Mesodermal cell (in vitro differentiated cells): ENCODE data around the gene ASTN2.

Source experiments
- H3K27ac ChIP-seq: 2 replicates; pipeline ENCODE4 v1.7.0; 2013; ENCODE audit warnings: mild to moderate bottlenecking, low read depth, low read length, moderate library complexity; ENCODE audit not compliant: severe bottlenecking
- H3K36me3 ChIP-seq: 2 replicates; pipeline ENCODE4 v1.7.1; 2013; ENCODE audit warnings: mild to moderate bottlenecking, low read length, moderate library complexity; ENCODE audit not compliant: control insufficient read depth, insufficient read depth
- H3K4me1 ChIP-seq: one replicate; pipeline ENCODE4 v1.7.1; 2013; ENCODE audit warnings: mild to moderate bottlenecking, low read length; ENCODE audit not compliant: insufficient read depth, control insufficient read depth, poor library complexity, severe bottlenecking
- H3K4me3 ChIP-seq: 2 replicates; pipeline ENCODE4 v1.7.0; 2013; ENCODE audit warnings: low read length, control low read depth, mild to moderate bottlenecking; ENCODE audit not compliant: insufficient read depth, poor library complexity, severe bottlenecking; ENCODE audit errors: extremely low read depth
- H3K9me3 ChIP-seq: 2 replicates; pipeline ENCODE4 v1.7.1; 2013; ENCODE audit warnings: mild to moderate bottlenecking, low read length, moderate library complexity; ENCODE audit not compliant: control insufficient read depth
- WGBS, 2 experiments: methylation state at CpG; one replicate each; pipeline ENCODE4 v1.1.5; 2013; ENCODE audit warnings: missing lambda C conversion rate in 2 of 2; ENCODE audit not compliant: insufficient coverage in 2 of 2; 5-methylcytosine and 5-hydroxymethylcytosine counted together

ASTN2 gene

GRCh38 chr9:117178596-117179375 is 236.1 kb downstream of the ASTN2 start:
- Histone ChIP-seq H3K4me1 (no peaks in the 10 kb centered on the region), H3K36me3 (no peaks in the 10 kb centered on the region), H3K4me3 (no peak overlapping the region), H3K9me3 (peaks cover 16% of the 10 kb centered on the region), H3K27ac (no peak overlapping the region)
- whole genome bisulfite sequencing, 2 experiments: 92 to 100% methylated on average over 2 of the region's 5 CpGs

GRCh38 chr9:117170567-117170966 is 244.3 kb downstream of the ASTN2 start:
- WGBS, 2 experiments: 87 to 94% methylated on average over 2 of the region's 2 CpGs
- Histone ChIP-seq H3K4me1 (no peaks in the 10 kb centered on the region), H3K36me3 (no peaks in the 10 kb centered on the region), H3K27ac (no peak overlapping the region), H3K9me3 (no peaks in the 10 kb centered on the region), H3K4me3 (no peak overlapping the region)

- 90 to 100% methylated on average over 1 to 2 of the region's 4 CpGs for WGBS, 2 experiments
- H3K27ac ChIP-seq: no peak overlapping the region
- no peaks in the 10 kb centered on the region for H3K4me1 ChIP-seq
- no peaks in the 10 kb centered on the region for H3K36me3 ChIP-seq
- H3K9me3 ChIP-seq: no peaks in the 10 kb centered on the region
- no peak overlapping the region for H3K4me3 ChIP-seq
These were observed 245.7 kb downstream of the ASTN2 start for GRCh38 chr9:117169089-117169621.

GRCh38 chr9:117164512-117164911 is 250.3 kb downstream of the ASTN2 start:
- Histone ChIP-seq H3K4me3 (no peak overlapping the region), H3K4me1 (no peaks in the 10 kb centered on the region), H3K27ac (no peak overlapping the region), H3K9me3 (no peaks in the 10 kb centered on the region), H3K36me3 (no peaks in the 10 kb centered on the region)
- 91 to 100% methylated on average over 1 of the region's 1 CpG for WGBS, 2 experiments

- no peak overlapping the region for H3K27ac ChIP-seq
- peaks cover 8% of the 10 kb centered on the region for H3K4me1 ChIP-seq
- no peaks in the 10 kb centered on the region for H3K36me3 ChIP-seq
- no peaks in the 10 kb centered on the region for H3K9me3 ChIP-seq
- H3K4me3 ChIP-seq: no peak overlapping the region
These were observed 254.6 kb downstream of the ASTN2 start for GRCh38 chr9:117160254-117160653.

- Histone ChIP-seq H3K4me3 (no peak overlapping the region), H3K27ac (no peak overlapping the region), H3K9me3 (no peaks in the 10 kb centered on the region), H3K36me3 (no peaks in the 10 kb centered on the region), H3K4me1 (peaks cover 8% of the 10 kb centered on the region)
- WGBS, 2 experiments: 94 to 100% methylated on average over 1 to 2 of the region's 2 CpGs
These were observed 257.9 kb downstream of the ASTN2 start for GRCh38 chr9:117156771-117157535.

GRCh38 chr9:117156144-117156688 is 258.6 kb downstream of the ASTN2 start:
- 80 to 88% methylated on average over 1 of the region's 2 CpGs for WGBS, 2 experiments
- no peak overlapping the region for H3K27ac ChIP-seq

GRCh38 chr9:117153021-117153420 is 261.8 kb downstream of the ASTN2 start:
- no peak overlapping the region for H3K4me3 ChIP-seq
- H3K9me3 ChIP-seq: no peaks in the 10 kb centered on the region
- H3K4me1 ChIP-seq: peaks cover 8% of the 10 kb centered on the region
- WGBS, 2 experiments: no CpG with 5 or more reads among the region's 1 CpG
- no peak overlapping the region for H3K27ac ChIP-seq
- H3K36me3 ChIP-seq: no peaks in the 10 kb centered on the region

More at GRCh38 chr9:117156144-117156688, 258.6 kb downstream of the ASTN2 start:
- Histone ChIP-seq H3K36me3 (no peaks in the 10 kb centered on the region), H3K4me3 (no peak overlapping the region), H3K4me1 (peaks cover 8% of the 10 kb centered on the region), H3K9me3 (no peaks in the 10 kb centered on the region)

GRCh38 chr9:117151716-117152115 is 263.1 kb downstream of the ASTN2 start:
- 100% methylated on average over 1 of the region's 2 CpGs; no CpG with 5 or more reads in 1 of the 2 experiments for WGBS, 2 experiments
- no peak overlapping the region for H3K27ac ChIP-seq
- H3K4me3 ChIP-seq: no peak overlapping the region
- H3K4me1 ChIP-seq: peaks cover 8% of the 10 kb centered on the region
- no peaks in the 10 kb centered on the region for H3K9me3 ChIP-seq
- H3K36me3 ChIP-seq: no peaks in the 10 kb centered on the region

GRCh38 chr9:117149996-117150395 is 264.9 kb downstream of the ASTN2 start:
- Histone ChIP-seq H3K27ac (no peak overlapping the region), H3K4me1 (no peaks in the 10 kb centered on the region), H3K4me3 (no peak overlapping the region), H3K9me3 (no peaks in the 10 kb centered on the region), H3K36me3 (no peaks in the 10 kb centered on the region)
- 100% methylated on average over 2 of the region's 4 CpGs; no CpG with 5 or more reads in 1 of the 2 experiments for WGBS, 2 experiments
